GM21423 (cell line): ENCODE results near the gene DMRTA1.
"Not testable (repeated sequence)": the region's sequence is repeated elsewhere in the genome, so short reads cannot be mapped to it uniquely, and the experiment has no call there.

Experiments
- ATAC-seq: cut with Tn5 transposase; IDR thresholded peaks from one replicate; pipeline ENCODE4 v1.9.1; 2021; ENCODE audit warnings: mild to moderate bottlenecking, moderate library complexity; ENCODE audit not compliant: unreplicated experiment

Gene DMRTA1, protein sequence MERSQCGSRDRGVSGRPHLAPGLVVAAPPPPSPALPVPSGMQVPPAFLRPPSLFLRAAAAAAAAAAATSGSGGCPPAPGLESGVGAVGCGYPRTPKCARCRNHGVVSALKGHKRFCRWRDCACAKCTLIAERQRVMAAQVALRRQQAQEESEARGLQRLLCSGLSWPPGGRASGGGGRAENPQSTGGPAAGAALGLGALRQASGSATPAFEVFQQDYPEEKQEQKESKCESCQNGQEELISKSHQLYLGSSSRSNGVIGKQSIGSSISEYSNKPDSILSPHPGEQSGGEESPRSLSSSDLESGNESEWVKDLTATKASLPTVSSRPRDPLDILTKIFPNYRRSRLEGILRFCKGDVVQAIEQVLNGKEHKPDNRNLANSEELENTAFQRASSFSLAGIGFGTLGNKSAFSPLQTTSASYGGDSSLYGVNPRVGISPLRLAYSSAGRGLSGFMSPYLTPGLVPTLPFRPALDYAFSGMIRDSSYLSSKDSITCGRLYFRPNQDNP

DNA sequence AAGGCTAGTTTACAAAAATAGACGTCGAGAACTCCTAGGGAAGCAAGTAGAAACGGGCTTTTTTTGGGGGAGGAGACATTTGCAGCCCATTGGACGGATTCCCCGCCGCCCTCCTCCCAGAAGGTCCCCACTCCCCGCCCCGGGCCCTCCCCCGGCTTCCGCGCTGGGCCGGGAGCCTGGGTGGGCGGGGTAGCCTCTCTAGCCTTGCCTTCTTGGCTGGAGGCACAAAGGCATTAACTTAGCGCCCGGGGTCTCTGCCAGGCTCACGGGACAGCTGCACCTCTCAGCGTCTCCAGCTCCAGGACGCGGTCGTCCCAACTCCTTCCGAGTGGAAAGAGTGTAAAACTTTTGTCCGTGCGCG lies at the start of gene DMRTA1:
TSS of gene DMRTA1 (plus strand) at position 236 of the 361 bp plus-strand sequence. CDS start 242 bp downstream, outside the sequence.
- ATAC-seq, result peak; percentile 19

DNA sequence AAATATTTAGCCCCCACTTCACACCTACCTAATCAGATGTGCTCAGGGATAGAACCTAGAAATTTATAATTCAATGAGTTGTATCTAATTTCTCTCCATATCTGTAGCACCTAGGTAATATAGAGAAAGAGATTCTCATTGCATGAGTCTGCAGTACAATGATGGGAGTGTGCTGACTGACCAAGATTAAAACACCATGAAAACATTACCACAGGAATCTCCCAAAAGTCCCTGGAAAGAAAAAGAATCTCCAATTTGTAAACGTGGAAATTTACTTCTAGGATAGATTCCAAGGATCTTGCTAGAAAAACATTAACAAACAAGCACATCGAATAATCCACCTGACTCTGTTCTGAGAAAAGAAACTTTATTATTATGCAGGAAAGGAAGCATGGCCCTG lies 45.0 kb upstream of the DMRTA1 start:
- no peak for ATAC-seq

DNA sequence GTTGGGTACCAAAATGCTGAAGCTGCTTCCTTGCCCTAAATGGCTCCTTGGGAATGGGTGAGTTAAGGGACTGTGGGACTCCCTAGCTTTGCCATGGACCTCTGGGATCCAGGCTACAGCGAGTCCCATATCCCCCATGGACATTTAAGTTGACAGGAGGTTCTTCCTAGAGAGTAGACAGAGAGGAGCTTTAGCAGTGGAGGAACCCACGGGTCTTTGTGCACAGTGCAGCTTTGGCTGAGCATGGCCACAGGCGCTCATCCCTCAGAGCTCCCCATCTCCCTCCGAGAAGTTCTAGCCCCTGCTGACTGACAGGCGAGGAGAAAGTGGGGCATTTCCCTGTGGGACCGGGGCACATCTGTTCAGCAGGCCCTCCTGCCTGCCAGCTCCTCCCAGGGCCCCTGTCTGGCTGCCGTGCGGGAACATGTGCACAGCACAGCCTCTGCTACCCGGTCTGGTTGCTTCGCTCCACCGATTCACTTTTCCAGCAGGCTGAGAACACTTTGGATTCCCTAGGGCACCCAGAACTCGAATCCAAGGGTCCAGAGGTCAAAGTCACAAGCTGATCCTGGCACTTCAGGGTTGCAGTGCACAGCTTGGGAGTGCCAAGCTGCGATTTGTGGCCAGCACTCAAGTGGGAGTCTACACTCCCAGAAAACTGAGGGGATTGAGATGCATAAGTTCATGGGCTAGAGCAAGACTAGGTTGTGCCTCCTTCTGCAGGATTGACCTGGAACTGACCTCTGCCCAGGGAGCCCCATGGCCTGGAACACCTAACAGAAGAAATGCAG lies 40.6 kb upstream of the DMRTA1 start:
- ATAC-seq, result no peak

DNA sequence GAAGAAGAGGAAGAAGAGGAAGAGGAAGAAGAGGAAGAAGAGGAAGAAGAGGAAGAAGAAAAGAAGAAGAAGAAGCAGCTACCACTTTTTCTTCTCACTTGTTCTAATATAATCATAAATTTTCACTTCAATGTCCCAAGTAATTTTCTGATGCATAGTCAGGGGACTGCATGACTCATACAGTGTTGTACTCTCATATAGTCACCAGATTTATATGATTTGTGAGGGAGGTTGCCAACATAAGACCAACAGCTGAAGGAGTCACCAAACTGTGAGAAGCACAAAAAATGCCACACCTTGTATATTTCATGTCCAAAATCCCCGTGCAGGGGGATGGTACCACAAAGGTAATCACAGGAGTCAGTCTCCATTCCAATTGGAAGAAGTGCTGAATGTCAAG lies 32.7 kb upstream of the DMRTA1 start:
- ATAC-seq, result no peak

DNA sequence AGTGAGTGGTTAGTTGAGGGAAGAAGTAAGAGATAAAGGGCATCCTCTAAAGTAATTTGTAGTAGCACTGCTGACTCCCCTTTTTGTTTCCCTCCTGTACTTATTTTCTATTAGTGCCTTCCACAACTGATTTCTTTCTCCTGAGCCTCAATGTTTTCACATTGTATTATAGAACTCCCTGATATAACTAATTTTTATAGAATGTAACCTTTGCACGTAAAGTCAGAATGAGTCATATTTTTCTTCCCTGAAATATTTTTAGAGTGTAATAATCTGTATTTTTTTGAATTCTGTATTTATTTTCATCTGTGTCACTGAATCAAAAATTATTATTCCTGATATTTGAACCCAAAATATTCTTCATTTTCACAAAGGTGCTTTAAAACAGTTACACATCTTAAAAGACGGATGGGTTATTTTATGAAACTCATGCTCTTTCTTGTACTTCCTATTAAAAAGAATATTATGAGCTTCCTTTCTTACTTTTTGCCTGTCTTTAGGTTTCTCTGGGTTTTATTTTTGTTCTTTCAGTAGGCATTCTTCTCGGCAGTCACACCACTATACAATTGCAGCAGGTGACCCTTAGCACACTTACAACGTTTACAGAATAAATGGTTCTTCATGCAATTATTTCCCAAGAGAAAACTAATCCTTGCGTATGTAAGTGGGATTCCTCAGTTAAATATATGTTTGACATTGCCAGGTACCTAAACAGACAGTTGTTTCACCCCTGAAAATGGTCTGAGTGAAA lies 30.5 kb upstream of the DMRTA1 start:
- no peak for ATAC-seq

DNA sequence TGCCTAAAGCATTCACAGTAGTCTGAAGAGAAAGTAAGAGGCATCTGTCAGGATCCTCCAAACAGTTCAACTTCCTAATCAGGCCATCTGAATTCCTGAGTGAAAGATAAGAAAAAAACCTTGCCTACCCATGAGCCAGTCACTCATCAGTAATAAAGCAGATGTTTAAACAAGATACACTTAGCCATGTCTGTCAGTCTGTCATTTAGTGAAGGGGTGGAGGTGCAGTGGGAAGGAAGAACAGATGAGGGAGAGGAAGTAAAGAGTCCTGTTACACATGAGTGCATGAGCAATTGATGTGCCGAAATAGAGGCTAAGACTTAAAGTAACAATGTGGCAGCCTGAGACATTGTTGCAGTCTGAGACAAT lies 29.9 kb upstream of the DMRTA1 start:
- ATAC-seq, result no peak

DNA sequence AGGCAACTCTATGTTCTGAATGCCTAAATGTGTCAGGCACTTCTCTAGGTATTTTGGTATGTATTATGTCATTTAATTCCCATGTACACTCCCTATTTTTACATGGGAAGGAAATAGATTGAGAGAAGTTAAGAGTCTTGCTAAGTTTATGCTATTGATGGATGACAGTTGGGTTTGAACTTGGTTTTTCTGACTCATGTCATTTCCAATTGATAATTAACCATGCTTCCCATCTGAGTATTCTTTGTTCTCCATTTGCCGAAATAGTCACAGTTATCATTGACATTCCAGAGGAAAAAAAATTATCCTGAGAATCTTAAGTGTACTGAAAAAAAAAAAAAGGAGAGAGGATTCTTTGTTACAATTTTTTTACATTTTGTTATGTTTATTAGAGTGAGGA lies 23.1 kb upstream of the DMRTA1 start:
- no peak for ATAC-seq

DNA sequence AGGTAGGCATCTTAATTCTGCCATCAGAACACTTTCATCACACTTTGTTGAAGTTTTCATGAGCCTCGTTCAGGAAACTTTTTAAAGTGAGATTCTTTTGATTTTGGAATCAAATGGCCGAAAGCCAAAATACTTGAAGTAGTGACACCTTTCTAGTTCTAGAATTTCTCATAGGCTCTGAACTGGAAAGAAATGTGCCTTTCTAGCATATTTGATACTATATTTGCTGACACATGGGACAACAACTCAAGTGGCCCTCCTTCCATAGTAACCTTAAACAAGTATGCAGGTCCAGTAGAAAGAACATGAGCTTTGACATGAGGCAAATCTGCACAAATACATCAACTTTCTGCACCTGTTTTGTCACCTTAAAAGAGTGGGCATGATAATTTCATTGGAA lies 22.0 kb upstream of the DMRTA1 start:
- ATAC-seq, result no peak

DNA sequence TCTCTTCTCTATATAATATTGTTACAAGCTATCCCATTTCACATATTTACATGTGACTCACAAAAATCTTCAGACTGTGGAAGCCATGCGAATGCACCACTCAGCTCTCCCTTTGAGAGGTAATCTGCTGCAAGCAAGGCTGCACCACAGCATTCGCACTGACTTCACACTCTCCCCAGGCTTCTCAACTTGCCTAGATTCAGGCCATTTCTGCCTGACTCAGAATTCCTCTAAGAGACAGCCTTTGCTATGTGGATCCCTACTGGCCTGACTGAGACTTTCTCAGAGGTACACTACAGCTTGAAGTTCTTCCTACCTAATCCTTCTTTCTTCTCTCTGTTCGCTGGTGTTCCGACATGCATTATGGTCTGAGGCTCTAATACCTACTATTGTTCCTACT lies 21.1 kb upstream of the DMRTA1 start:
- no peak for ATAC-seq

DNA sequence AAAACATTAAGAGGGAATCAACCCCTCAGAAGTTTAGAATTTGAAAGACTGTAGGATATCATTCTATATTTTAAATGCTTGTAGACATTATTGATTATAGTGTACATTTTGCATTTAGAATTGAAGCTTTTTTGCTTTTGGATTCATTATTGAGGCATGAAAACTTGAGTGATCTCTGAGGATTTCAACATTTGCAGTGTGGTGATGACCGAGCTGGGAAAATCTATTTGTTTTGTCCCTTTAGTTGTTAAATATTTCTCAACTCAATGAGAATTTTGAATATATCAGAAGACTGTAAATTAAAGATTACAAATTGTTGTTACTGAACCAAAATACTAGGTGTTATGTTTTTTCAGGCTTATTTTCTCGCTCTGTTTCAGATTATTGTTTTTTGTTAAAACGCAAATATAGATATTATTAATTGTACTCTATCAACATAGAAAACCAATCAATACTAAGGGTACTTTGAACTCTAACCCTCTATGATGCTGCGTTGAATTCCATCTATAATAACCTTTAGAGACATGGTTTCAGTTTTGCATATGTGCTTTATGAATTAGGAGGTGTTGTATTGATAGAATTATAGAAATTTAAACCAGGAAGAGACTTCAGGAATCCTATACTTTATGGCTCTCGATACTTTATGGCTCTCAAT lies 19.3 kb upstream of the DMRTA1 start:
- no peak for ATAC-seq

DNA sequence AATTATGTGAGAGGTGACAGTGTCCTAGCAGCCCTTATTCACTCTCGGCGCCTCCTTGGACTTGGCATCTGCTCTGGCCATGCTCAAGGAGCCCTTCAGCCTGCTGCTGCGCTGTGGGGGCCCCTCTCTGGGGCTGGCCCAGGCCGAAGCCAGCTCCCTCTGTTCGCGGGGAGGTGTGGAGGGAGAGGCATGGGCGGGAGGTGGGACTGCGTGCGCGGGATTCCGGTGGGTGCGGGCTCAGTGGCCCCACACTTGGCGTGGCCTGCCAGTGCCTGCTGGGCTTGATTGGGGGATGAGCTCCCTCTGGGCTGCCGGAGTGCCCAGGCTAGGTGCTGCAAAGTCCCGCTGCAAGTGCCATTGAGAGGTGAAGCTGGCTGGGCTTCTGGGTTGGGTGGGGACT lies 12.9 kb upstream of the DMRTA1 start:
- no peak for ATAC-seq

DNA sequence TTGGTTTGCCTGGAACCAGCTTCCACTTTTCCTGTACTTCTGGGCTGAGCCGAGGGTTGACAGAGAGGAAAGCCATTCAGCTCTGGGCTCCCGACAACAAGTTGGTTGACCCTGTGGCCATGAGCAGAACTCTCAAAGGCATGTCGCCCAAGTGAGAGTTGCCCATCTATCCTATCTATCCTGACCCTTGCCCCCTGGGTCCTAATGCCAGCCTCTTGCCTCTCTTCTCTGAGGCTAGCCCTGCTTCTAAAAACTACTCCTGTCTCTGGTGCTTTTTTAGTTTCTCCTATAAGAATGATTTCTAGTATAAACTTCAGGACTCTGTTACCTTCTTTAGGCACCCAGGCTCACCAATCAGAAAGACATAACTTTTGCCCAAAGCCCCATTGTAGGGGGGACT lies 11.4 kb upstream of the DMRTA1 start:
- ATAC-seq, result not testable (repeated sequence)

DNA sequence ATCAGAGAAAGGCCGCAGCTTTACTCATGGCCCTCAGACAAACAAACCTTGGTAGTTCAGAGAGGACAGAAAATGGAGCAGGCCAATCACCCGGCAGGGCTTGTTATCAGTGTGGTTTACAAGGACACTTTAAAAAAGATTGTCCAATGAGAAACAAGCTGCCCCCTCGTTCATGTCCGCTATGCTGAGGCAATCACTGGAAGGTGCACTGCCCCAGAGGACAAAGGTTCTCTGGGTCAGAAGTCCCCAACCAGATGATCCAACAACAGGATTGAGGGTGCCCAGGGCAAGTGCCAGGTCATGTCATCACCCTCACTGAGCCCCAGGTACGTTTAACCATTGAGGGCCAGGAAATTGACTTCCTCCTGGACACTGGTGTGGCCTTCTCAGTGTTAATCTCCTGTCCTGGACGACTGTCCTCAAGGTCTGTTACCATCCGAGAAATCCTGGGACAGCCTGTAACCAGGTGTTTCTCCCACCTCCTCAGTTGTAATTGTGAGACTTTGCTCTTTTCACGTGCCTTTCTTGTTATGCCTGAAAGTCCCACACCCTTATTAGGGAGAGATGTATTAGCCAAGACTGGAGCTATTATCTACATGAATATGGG lies 9.1 kb upstream of the DMRTA1 start:
- ATAC-seq, result not testable (repeated sequence)

DNA sequence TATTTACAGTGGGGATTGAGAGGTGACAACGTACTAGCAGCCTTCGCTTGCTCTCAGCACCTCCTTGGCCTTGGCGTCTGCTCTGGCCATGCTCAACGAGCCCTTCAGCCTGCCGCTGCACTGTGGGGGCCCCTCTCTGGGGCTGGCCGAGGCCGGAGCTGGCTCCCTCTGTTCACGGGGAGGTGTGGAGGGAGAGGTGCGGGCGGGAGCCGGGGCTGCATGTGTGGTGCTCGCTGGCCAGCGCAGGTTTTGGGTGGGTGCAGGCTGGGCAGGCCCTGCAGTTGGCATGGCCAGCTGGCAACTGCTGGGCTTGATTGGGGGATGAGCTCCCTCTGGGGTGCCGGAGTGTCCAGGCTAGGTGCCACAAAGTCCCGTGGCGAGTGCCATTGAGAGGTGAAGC lies 5.8 kb upstream of the DMRTA1 start:
- ATAC-seq, result no peak

DNA sequence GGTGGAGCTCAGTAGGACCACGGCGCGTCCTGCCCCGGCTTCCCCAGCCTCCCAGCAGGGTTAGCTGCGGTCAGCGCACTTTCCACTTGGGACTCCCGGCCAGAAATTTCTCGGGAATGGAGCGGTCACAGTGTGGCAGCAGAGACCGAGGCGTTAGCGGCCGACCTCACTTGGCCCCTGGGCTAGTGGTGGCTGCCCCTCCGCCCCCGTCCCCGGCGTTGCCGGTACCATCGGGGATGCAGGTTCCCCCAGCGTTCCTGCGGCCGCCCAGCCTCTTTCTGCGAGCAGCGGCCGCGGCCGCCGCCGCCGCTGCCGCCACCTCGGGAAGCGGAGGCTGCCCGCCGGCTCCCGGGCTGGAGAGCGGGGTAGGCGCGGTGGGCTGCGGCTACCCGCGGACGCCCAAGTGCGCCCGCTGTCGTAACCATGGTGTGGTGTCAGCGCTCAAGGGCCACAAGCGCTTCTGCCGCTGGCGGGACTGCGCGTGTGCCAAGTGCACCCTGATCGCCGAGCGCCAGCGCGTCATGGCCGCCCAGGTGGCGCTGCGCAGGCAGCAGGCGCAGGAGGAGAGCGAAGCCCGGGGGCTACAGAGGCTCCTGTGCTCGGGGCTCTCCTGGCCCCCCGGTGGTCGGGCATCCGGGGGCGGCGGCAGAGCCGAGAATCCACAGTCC lies 460 bp downstream of the DMRTA1 start:
- peak; percentile 69 for ATAC-seq

DNA sequence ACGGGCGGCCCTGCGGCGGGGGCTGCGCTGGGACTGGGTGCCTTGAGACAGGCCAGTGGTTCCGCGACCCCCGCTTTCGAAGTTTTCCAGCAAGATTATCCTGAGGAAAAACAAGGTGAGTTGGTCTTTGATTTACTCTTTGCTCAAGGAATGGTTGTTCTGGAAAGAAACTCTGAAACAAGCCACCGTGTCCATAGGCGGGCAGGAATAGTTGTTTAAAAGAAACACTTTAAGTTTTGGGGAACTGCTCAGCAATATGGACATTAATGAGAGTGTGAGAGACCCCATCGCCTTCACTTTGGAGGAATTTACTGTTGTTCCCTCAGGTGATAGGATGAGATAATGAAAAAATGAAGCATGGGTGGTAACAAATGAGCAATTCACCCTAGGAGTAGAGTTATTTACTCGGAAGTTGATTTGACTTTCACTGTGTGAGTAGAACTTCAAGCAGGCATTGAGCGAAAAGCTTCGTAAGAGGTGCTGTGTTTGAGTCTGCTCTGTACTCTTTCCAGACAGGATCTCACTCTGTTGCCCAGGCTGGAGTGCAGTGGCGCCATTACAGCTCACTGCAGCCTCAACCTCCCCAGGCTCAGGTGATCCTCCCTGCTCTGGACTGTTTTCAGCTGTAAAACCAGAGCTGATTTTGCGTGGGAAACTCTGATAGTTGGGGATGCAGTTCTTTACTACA lies 1.1 kb downstream of the DMRTA1 start:
- ATAC-seq, result no peak

DNA sequence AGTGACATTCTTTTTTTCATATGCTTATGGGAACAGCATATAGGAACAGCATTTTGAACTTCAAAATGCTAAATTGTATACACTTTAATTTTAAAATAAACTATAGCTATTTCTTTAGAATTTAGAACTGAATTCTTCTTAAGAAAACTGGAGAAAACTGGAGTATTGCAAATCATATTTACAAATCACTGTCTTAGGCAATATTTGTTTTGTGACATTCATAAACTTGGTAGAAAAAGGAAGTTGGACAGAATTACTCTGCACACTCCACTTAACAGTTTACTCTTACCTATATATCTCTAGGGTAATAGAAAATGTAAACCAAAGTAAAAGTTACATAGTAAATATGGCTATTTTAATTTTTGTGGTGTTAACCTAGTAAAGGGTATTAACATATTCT lies 3.1 kb downstream of the DMRTA1 start:
- no peak for ATAC-seq

DNA sequence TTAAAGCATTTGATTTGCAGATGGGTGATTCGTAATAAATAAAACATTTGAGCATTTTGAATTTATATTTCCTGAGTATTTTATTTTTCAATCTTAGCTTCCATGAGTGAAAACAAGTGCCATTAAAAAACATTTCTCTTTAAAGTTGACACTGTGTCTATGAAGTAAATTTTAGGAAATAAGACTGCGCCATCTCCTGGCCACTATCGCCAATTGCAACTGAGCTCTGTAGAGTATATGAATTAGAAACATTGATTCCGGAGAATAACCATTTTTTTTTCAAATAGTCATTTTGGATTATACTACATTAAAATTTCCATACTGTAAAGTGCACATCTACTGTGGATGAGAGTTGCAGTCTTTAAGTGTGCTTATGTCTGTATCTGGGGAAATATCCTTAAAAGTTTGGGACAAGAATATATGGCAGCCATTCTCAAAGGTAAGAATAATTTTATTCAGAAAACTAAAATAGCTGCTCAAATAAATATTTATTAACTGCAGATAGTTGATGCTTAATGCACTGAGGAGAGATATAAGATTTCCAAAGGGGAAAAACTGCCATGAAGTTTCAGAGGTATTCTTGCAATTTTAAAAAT lies 5.9 kb downstream of the DMRTA1 start:
- no peak for ATAC-seq

DNA sequence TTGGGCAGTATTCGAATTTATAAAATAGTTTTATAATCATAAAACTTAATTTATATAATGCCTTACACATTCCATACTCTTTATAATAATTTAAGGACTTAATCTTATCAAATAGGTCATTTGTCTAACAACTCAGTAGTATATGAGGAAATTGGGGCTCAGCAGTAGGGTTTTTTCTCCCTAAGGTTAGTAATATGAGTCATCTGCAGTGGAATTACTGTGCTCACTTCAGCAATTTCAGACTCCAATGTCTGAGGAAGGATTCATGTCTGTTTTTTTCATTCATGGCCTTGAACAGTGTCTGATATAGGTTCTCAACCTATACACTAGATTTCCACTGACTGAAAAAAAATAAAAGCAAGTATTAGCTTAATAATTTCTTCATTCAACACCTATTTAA lies 7.4 kb downstream of the DMRTA1 start:
- ATAC-seq, result no peak
